ENCODE results near the gene MCTS1.
"Not testable (repeated sequence)": the region's sequence is repeated elsewhere in the genome, so short reads cannot be mapped to it uniquely, and the experiment has no call there.

The MCTS1 gene

DNA sequence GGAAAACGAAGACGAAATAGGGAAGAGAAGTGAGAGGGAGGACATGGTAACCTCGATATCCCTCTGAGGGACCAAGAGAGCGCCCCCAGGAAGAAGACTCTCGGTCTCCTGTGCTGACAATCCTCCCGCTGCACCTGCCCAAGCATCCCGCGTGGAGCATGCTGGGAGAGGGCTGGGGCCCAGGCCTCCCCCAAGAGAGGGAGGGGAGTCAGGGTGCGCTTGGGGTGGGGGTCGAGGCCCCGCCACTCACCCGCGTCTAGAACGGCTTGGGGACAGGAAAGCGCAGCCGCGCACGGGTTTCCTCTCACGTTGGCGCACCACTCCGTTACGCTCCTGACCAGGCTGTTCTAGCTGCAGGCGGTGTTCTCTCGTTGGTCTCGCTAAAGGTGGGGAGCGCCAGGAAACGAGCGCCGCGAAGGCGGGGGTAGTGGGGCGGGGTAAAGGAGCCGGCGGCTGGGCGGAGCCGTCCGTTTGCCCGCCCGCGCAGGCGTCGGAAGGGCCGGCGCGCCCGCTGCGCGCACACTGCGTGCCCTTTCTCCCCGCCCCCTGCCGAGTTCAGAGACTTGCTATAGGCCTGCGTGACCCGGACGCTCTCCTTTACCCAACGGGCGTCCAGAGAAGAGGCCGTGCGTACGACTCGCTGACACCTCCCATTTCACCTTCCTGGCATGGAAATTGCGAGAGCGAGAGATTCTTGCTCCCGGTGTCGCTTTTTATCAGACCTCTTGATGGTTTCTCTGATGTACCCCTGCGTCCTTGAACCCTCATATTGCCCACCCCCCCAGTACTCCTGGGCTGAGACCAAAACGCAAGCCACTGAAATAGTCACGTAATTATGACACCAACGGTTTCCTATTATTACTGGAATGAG, 26.0 kb downstream of the MCTS1 start, which contains the start of gene C1GALT1C1:
C1GALT1C1 (minus strand) TSS at position 388 of the 871 bp plus-strand sequence. CDS start 2,888 bp downstream, outside the sequence.
- DNase-seq, result peak; percentile 92

GRCh38 chrX:120638619-120639018, 34.7 kb downstream of the MCTS1 start:
- no peak for DNase-seq

DNA sequence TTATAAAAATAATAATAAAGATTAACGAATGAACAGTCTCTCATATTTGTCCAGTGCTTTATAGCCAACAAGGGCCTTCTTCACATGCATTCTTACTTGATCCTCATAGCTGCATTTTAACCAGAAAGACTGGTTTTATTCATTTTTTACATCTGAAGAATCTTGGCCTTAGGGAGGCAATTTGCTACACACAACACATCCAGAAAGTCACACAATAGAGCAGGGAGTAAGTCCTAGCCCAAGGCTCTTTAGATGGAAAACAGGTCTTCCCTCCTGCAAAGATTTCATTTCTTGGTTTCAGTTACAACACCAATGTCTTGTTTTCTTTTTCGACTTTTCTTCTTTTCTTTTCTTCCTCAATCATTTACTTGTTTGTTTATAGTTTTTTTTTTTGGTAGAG, 39.0 kb downstream of the MCTS1 start:
- no peak for DNase-seq

GRCh38 chrX:120647127-120647526, 43.2 kb downstream of the MCTS1 start:
- no peak for DNase-seq

GRCh38 chrX:120652256-120652655, 48.4 kb downstream of the MCTS1 start:
- DNase-seq, result not testable (repeated sequence)

DNA sequence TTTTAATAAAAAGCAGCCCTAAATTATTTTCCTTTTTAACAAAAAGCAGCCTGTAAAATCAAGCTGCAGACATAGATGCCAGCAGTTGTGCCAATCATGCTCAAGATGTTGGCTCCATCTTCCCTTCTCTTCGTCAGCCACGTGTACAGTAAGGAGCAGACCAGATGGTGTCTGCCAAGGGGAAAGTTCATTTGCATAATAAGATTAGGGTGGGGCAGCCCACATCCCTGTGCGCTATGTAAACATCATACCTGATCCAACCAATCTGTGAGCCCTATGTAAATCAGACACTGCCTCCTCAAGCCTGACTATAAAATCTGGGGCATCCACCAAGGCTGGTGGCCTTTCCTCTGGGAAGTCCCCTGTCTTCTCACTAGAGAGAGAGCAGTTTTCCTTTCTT, 49.1 kb downstream of the MCTS1 start:
- DNase-seq, result no peak

- DNase-seq, result no peak
Observed at GRCh38 chrX:120660637-120661036, 56.7 kb downstream of the MCTS1 start.
